Upper lobe of left lung (tissue), 4 donors: ENCODE measurements around the gene PACS1.

ENCODE experiments used
- CTCF ChIP-seq, 6 experiments: fragments of 450-650 bp in 4 of 6; fragments of 200-600 bp in 2 of 6; sonication (generic) in 2 of 6; IDR thresholded peaks; one replicate each; pipeline ENCODE4 v1.5.1; 2016 to 2019; ENCODE audit warnings: antibody characterized with exemption in 6 of 6
- POLR2A ChIP-seq, 4 donors: fragments of 450-650 bp; IDR thresholded peaks; one replicate each; pipeline ENCODE4 v1.5.1; 2016 to 2017; ENCODE audit warnings: antibody characterized with exemption in 4 of 4, mild to moderate bottlenecking in 2 of 4
- POLR2AphosphoS5 ChIP-seq, 2 donors: sonication (generic); formaldehyde crosslinking; IDR thresholded peaks; one replicate each; pipeline ENCODE4 v1.5.1; 2017; ENCODE audit warnings: antibody characterized with exemption in 2 of 2

- TF ChIP-seq CTCF (IDR thresholded peaks at IDR 0.05), result no peak
- TF ChIP-seq POLR2AphosphoS5 (IDR thresholded peaks at IDR 0.05), result no peak
- no peak for TF ChIP-seq POLR2A (IDR thresholded peaks at IDR 0.05)
Measured at GRCh38 chr11:66275984-66276612, 206.0 kb downstream of the PACS1 start.
